GM19452 (cell line): ENCODE results near the gene C20orf96.
"Not testable (repeated sequence)": the region's sequence is repeated elsewhere in the genome, so short reads cannot be mapped to it uniquely, and the experiment has no call there.

ENCODE experiments used
- ATAC-seq: cut with Tn5 transposase; IDR thresholded peaks from one replicate; pipeline ENCODE4 v1.9.1; 2021; ENCODE audit not compliant: unreplicated experiment

The C20orf96 gene

DNA sequence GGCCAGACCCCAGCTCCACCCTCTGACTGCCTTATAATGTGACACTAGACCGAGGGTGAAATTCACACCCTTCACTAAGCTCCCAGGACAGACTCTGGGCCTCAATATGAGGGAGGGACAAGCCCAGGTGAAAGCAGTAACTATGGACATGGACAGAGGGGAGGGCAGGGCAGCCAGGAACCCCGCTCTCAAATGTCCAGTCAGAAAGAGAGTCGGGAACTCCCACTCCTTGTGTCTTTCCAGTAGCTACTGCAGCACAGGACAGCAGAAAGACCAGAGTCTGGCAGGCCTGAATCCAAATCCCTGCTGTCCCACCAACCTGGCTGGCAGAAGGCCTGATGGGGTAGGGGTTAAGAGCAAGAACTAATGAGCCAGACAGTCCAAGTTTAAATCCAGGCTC, 6.4 kb downstream of the C20orf96 start:
- no peak for ATAC-seq

DNA sequence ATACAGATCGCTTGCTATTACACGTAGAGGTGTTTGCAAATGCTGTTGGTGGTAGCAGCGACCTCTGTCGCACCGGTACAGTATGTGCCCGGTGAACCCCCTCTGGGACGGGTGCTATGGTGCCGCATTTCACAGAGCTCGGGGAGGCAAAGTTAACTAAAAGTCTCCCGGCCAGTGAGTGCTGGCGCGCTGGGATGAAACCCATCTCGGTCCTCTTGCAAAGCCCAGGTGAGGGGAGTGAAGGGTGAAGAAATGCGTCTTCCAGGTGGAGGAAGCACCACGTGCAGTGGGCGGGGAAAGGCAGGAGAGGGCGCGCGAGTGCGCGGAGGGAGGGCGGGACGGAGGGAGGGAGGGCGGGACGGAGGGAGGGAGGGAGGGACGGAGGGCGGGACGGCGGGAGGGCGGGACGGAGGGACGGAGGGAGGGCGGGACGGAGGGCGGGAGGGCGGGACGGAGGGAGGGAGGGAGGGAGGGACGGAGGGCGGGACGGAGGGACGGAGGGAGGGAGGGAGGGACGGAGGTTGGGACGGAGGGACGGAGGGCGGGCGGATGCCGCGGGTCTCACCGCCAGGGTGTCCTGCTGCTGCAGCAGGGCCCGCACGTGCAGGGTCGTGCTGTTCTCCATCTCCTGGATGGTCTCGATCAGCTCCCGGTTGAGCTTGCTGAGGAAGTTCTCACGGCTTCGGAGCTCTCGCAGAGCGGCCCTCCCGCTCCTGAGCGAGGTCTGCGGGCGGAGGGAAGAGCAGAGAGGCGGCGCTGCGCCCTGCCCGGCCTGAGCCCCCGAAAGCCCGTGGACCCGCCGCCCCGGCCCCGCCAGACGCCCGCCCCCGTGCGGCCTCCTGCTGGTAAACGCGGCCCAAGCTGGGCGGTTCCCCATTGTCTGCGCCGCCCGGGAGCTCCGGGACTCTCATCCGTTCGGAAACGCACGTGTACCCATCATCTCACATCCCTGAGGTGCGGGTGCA, 11.7 kb downstream of the C20orf96 start:
- ATAC-seq = no peak

DNA sequence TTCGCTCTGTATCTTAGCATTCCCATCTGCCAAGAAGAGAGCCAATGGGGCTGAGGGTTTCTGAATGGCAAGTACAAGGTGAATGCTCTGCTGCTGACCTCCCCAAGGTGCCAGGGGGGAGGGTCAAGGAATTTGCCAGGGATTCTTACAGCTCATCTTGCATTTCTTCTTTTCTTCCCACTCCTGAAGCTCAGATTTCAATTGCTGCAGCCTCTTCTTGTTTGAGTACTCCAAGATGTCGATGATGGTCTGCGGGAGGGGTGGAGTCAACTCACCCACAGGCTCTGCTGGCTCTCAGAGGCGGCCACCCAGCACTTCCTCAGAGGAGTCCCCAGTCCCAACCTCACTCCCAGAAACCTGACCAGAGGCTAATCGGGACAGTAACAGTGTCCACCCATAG, 12.4 kb downstream of the C20orf96 start:
- ATAC-seq = no peak

GRCh38 chr20:277496-277781, 13.1 kb downstream of the C20orf96 start:
- ATAC-seq = no peak

- no peak for ATAC-seq
These were observed 13.7 kb downstream of the C20orf96 start for GRCh38 chr20:276620-277495.

GRCh38 chr20:275791-276190, 14.8 kb downstream of the C20orf96 start:
- ATAC-seq = no peak

- ATAC-seq = no peak
These were observed 16.7 kb downstream of the C20orf96 start for GRCh38 chr20:273884-274283.

DNA sequence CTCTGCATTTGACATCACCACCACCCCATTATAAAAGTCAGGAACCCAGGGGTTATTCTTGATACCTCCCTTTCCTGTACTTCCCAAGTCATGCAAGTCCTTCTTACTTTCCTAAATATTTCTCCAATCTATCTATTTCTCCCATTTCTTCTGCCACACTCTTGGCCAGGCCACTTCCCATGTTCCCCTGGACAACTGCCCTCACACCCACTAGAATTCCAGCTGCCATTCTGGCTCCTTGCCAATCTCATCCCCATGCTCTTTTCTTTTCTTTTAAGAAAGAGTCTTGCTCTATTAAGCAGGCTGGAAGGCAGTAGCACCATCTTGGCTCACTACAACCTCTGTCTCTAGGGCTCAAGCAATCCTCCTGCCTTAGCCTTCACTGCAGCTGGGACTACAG, 17.8 kb downstream of the C20orf96 start:
- ATAC-seq = no peak

- ATAC-seq = no peak
These were observed 19.0 kb downstream of the C20orf96 start for GRCh38 chr20:271528-271927.

- no peak for ATAC-seq
These were observed 19.5 kb downstream of the C20orf96 start for GRCh38 chr20:271069-271468.

DNA sequence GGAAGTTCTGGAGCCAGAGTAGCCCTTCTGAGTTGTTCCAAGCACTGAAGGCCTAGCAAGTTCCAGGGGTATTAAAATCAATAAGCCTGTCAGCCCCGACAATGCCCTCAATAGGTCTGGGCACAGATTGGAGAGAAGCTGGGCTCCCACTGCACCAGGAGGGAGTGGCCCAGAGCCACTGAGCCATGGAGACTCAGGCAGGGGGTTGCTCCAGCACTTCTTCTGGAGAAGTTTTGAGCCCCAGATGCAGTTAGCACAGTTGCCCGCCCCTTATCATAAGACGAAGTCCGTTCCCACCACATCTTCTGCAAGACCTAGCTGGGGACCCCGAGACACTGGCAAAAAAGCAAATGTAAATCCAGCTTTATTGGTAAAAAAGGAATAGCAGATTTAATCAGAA, 20.0 kb downstream of the C20orf96 start:
- ATAC-seq = no peak

DNA sequence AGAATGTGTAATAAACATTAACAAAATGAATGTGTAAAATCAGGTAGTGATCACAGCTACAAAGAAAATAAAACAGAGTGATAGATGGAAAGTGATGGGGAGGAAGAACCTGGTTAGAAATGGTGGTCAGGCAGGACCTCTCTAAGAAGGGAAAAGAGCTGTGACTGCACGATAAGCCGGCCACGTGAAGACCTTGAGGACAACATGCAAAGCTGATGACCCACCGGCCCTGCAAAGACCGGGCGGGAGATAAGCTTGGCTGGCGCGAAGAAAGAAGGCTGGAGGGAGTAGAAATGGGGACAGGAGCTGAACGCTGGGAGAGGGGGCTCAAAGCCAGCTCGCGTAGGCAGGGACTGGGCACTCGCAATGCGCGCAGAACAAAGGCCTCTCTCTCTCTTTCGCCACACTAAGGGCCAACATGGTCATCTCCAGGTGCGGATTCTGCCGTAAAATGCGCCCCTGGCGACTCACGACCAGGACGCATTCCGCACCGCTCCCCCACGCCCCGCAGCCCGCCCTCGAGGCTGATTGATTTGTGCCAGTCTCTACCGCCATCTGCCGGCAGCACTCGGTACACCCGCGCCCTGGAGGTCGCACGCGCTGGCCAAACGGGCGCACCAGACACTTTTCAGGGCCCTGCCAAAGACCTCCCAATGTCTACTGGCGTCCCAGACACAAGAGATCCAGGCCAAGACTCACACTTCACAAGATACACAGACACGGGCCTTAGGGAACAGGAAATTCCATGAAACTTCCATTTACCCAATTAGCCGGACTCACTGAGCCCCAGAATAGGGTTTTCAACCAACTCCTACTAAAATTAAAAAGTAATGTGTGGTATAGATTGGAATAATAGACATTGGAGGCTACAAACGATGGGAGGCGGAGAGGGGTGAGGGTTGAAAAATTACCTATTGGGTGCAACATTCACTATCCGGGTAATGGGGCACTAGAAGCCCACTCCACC, 23.7 kb downstream of the C20orf96 start:
- peak; percentile 72 for ATAC-seq

DNA sequence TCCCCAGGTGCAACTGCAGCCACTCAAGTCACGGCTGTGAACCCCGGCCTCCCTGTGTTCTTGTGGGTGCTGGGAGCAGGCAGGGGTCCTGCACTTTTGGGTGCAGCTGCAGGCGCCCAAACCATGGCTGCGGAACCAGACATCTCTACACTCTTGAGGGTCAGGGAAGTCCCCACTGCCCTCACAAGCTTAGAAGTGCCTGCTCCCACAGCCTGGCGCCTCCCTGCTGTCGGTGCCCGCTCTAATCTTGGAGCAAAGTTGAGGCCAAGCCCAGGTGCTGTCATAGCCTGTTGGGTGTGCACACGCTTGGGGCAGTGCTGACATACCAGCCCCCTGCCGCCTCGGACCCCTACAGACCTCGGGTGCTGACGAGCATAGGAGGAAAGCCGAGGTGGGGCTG, 26.8 kb downstream of the C20orf96 start:
- ATAC-seq = no peak

DNA sequence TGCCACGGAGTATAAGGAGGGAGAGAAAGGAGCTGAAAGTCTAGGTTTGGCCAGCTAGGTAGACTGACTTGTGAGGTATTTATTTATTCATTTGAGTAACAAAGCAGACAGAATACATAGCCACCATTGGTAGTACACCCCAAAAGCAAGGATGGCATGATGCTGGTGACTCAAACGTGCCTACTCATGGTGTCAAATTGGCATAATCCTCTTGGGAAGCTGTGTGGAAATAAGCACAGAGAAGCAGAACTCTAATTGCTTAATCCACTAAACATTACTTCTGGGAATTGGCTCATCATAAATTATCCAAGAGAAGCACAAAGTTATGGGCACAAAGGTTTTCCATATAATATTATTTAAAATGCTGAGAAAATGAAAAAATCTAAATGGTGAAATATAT, 30.6 kb downstream of the C20orf96 start:
- no peak for ATAC-seq

- ATAC-seq = no peak
These were observed 31.6 kb downstream of the C20orf96 start for GRCh38 chr20:258963-259362.

DNA sequence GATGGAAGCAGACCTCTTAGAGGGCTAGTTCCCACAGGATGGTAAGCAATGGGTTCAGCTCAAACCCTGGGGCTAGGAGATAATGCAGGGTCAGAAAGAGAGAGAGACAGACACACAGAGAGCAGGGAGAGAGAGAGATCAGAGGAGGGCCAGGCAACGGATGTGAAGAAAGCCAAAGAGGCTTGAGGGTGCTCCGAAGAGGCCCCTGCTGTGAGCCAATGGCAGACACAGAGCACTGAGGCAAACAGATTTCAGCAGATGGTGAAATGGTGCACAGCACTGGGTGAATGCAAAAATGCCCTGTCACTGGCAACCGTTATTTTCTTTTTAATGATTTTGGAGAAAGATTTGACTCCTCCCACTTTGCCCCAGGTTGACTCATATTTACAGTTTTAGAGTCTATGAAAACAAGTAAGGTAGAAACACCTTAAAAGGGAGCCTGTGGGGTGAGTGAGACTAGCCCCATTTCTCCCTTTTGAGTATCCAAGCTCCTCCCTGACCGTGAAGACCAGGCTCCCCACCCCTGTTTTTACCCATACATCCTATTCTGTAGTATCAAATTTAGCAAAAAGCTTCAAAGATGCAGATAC, 32.2 kb downstream of the C20orf96 start:
- ATAC-seq = no peak

DNA sequence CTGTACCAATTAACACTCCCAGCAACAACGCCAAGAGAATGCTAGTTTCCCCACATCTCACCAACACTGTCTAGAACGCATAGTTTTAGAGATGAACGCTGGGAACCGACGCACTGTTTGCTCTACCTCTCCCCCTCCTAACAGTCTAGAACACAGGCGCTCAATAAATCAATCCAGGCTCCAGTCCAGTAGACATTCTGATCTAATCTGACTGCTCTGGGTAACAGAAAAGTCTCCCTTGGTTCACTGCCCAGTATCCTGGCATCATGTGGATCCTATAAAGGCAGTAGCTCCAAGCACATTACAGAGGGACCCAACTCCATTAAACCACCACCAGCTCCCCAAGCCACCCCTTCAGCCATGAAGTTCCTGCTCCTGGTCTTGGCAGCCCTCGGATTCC, 33.1 kb downstream of the C20orf96 start, which contains the start of gene DEFB132:
TSS of gene DEFB132 (plus strand) at position 306 of the 400 bp plus-strand sequence. CDS start at position 361, 55 bp downstream.
- no peak for ATAC-seq

- ATAC-seq = not testable (repeated sequence)
These were observed 37.1 kb downstream of the C20orf96 start for GRCh38 chr20:253447-253846.

- no peak for ATAC-seq
These were observed 37.7 kb downstream of the C20orf96 start for GRCh38 chr20:252801-253200.

DNA sequence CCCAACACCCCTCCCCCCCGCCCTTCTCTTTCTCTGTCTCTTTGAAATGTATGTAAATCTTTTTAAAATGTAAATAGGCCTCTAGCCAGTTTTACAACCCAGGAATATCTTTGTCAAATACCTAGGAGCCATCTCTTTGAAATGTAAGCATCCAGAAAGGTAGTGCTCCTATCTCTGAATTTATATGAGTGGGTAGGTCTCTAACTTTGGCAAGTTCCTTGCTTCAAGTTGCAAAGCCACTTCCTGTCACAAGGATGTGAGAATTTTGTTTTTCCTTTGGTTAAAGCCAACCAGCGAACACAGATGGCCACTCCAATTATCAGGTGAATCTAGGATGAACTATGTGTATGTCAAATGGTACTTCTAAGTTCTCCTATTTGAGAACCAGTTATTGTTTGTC, 39.2 kb downstream of the C20orf96 start:
- no peak for ATAC-seq
